Endothelial cell of umbilical vein (primary cell): ENCODE results near the gene MAP2K7. TPM values are rescaled to one million over a fixed set of nuclear protein-coding genes. Genes with fewer than 3 reads are reported as not detected.

Source experiments
- BruUV-seq: library from RNA; stranded (reverse); fragments of 400-500 nt; replicated peaks from 2 replicates; lab custom pipeline; 2021; lab: Mats Ljungman, UMichigan
- CTCF ChIA-PET: fragments of 300-600, 350-600 bp; sonication (Branson Sonifier 250); formaldehyde crosslinking; loops from one replicate; lab custom pipeline; 2021; ENCODE audit warnings: antibody characterized with exemption, inconsistent platforms; lab: Charles Lee
- POLR2A ChIA-PET: fragments of 300-600, 350-600 bp; sonication (Branson Sonifier 250); formaldehyde crosslinking; loops from one replicate; lab custom pipeline; 2021; ENCODE audit warnings: antibody characterized with exemption, inconsistent platforms; lab: Charles Lee
- DNase-seq: peaks from one replicate; pipeline ENCODE4 v3.0.0-alpha.2; 2011; ENCODE audit warnings: low read depth, low spot score
- FAIRE-seq: peaks from 2 replicates; lab custom pipeline; 2011; peaks lifted over from hg19 to GRCh38; lab: Jason Lieb, UNC
- H2AFZ ChIP-seq: 2 replicates; pipeline ENCODE4 v1.6.0; 2012; ENCODE audit warnings: low read depth, low read length, control low read depth, inconsistent platforms
- H3K27ac ChIP-seq: 2 replicates; pipeline ENCODE4 v1.5.1; 2011; ENCODE audit warnings: low read depth, mild to moderate bottlenecking, control low read depth, low read length, moderate library complexity; ENCODE audit not compliant: insufficient read depth
- H3K27me3 ChIP-seq, 2 experiments: 2 replicates each; pipeline versions ENCODE4 v1.6.0 to v1.6.1; 2011; ENCODE audit warnings: low read length in 2 of 2, mixed read lengths in 1 of 2; ENCODE audit not compliant: control insufficient read depth in 2 of 2, insufficient read depth in 2 of 2
- H3K36me3 ChIP-seq, 2 experiments: 2 replicates in 1 of 2; 3 replicates in 1 of 2; pipeline ENCODE4 v1.5.1; 2011; ENCODE audit warnings: low read length in 2 of 2, mild to moderate bottlenecking in 1 of 2, moderate library complexity in 1 of 2; ENCODE audit not compliant: control insufficient read depth in 2 of 2, insufficient read depth in 2 of 2; ENCODE audit errors: extremely low read depth in 1 of 2
- H3K4me1 ChIP-seq: 3 replicates; pipeline ENCODE4 v1.5.1; 2011; ENCODE audit warnings: mild to moderate bottlenecking, low read length; ENCODE audit not compliant: control insufficient read depth, insufficient read depth; ENCODE audit errors: extremely low read depth
- H3K4me2 ChIP-seq: 2 replicates; pipeline ENCODE4 v1.6.1; 2011; ENCODE audit warnings: low read length, control low read depth, mixed read lengths; ENCODE audit not compliant: insufficient read depth
- H3K4me3 ChIP-seq, 3 experiments: fragments of 200-600 bp in 1 of 3; sonication (generic), shearing (Covaris generic) in 1 of 3; replicated peaks in 1 of 3; 2 replicates each; pipeline ENCODE4 v1.5.1; 2011 to 2016; ENCODE audit warnings: control low read depth in 3 of 3, low read length in 3 of 3, mild to moderate bottlenecking in 2 of 3, inconsistent platforms in 1 of 3, low read depth in 1 of 3, moderate library complexity in 1 of 3; ENCODE audit not compliant: insufficient read depth in 1 of 3
- H3K79me2 ChIP-seq: 2 replicates; pipeline ENCODE4 v1.6.0; 2012; ENCODE audit warnings: low read length, inconsistent platforms; ENCODE audit not compliant: control insufficient read depth, insufficient read depth
- H3K9ac ChIP-seq: replicated peaks from 2 replicates; pipeline ENCODE3; 2011; ENCODE audit warnings: low read length, control low read depth; ENCODE audit not compliant: insufficient read depth; ENCODE audit errors: extremely low read depth
- H3K9me1 ChIP-seq: replicated peaks from 3 replicates; pipeline ENCODE4 v1.6.0; 2011; ENCODE audit warnings: mild to moderate bottlenecking, low read length; ENCODE audit not compliant: control insufficient read depth, insufficient read depth; ENCODE audit errors: extremely low read depth
- H3K9me3 ChIP-seq: replicated peaks from 2 replicates; pipeline ENCODE4 v1.5.1; 2012; ENCODE audit warnings: low read length, inconsistent platforms; ENCODE audit not compliant: control insufficient read depth, insufficient read depth
- H4K20me1 ChIP-seq: replicated peaks from 2 replicates; pipeline ENCODE3; 2011; ENCODE audit warnings: mild to moderate bottlenecking, low read length; ENCODE audit not compliant: control insufficient read depth, insufficient read depth; ENCODE audit errors: extremely low read depth
- EZH2 ChIP-seq: IDR thresholded peaks from 2 replicates; pipeline ENCODE4 v1.6.1; 2012; ENCODE audit warnings: borderline replicate concordance, low read depth, mild to moderate bottlenecking, moderate library complexity, low read length, inconsistent platforms; ENCODE audit not compliant: severe bottlenecking
- FOS ChIP-seq: IDR thresholded peaks from 2 replicates; pipeline ENCODE4 v1.6.1; 2011; ENCODE audit warnings: mild to moderate bottlenecking, low read length, moderate library complexity, borderline replicate concordance; ENCODE audit not compliant: insufficient read depth
- GATA2 ChIP-seq: IDR thresholded peaks from 2 replicates; pipeline ENCODE4 v1.7.0; 2011; ENCODE audit warnings: low read depth, mild to moderate bottlenecking, moderate library complexity, mixed read lengths, low read length; ENCODE audit not compliant: insufficient read length, insufficient read depth
- JUN ChIP-seq: IDR thresholded peaks from 2 replicates; pipeline ENCODE4 v1.6.1; 2011; ENCODE audit warnings: borderline replicate concordance, low read depth; ENCODE audit not compliant: insufficient read length, insufficient read depth
- MYC ChIP-seq: IDR thresholded peaks from one replicate; pipeline ENCODE4 v1.6.1; 2011; ENCODE audit warnings: mild to moderate bottlenecking, low read depth, low read length
- POLR2A ChIP-seq: IDR thresholded peaks from 2 replicates; pipeline ENCODE4 v1.6.1; 2012; ENCODE audit warnings: low read depth, mild to moderate bottlenecking, control low read depth, low read length
- POLR2AphosphoS5 ChIP-seq: IDR thresholded peaks from 2 replicates; pipeline ENCODE4 v1.6.1; 2012; ENCODE audit warnings: low read depth, mild to moderate bottlenecking, control low read depth, low read length, moderate library complexity; ENCODE audit not compliant: insufficient read depth
- dilution Hi-C: fragments of 300-500 bp; cut with MboI; formaldehyde crosslinking; loops from one replicate; pipeline ENCODE4 v1.15.0; 2019; ENCODE audit warnings: low sequenced_read_pairs; ENCODE audit not compliant: extremely low pct_ligation_motif_present
- intact Hi-C: fragments of 100-400 bp; cut with micrococcal nuclease; formaldehyde crosslinking; loops from one replicate; pipeline ENCODE4 v1.10.0; 2022
- polyA plus RNA-seq, 4 experiments: library from polyadenylated mRNA; depleted of rRNA in 3 of 4; stranded (reverse) in 3 of 4; unstranded in 1 of 4; fragments of >200 nt; gene quantifications; 2 replicates each; pipeline versions ENCODE4 v1.2.1 to v1.2.3, GENCODE V29; 2011 to 2012; ENCODE audit warnings: missing spikeins in 1 of 4
- total RNA-seq: library from RNA; stranded (reverse); gene quantifications from 2 replicates; pipeline ENCODE4 v1.2.3, GENCODE V29; 2021
- TF ChIP-seq, protein P1 (sequence below): IDR thresholded peaks from 2 replicates; pipeline ENCODE4 v1.6.1; 2011; ENCODE audit not compliant: insufficient read depth, insufficient read length
- TF ChIP-seq, protein P2 (sequence below), 2 donors: IDR thresholded peaks; 1 replicate in 1 of 2; 2 replicates in 1 of 2; pipeline ENCODE4 v1.5.1; 2011; ENCODE audit warnings: low read length in 2 of 2, mild to moderate bottlenecking in 2 of 2, moderate library complexity in 2 of 2, control low read depth in 1 of 2, inconsistent platforms in 1 of 2, low read depth in 1 of 2; ENCODE audit not compliant: insufficient read depth in 1 of 2; ENCODE audit errors: extremely low read depth in 1 of 2

MAP2K7 gene
- total and polyA plus RNA-seq, 2 donors (not counting 3 experiments of a cell fraction or from before 2014, with no cell fraction given) = 13.8 to 36.0 TPM

DNA sequence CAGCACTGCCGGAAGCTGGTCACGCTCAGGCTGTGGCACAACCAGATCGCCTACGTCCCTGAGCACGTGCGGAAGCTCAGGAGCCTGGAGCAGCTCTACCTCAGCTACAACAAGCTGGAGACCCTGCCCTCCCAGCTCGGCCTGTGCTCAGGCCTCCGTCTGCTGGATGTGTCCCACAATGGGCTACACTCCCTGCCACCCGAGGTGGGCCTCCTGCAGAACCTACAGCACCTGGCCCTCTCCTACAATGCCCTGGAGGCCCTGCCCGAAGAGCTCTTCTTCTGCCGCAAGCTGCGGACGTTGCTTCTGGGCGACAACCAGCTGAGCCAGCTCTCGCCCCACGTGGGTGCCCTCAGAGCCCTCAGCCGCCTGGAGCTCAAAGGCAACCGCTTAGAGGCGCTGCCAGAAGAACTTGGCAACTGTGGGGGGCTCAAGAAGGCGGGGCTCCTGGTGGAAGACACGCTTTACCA is 3.2 kb upstream of the MAP2K7 start:
- intact Hi-C loops = no loop called here
- ChIA-PET POLR2A (no interaction called here), CTCF (interaction anchor here (0.9 to 2.6 kb wide), 4 partner anchors 31 to 332 kb away, joined by 3 to 14 read pairs (median 5); partner anchors contain the start of gene TIMM44)
- Histone ChIP-seq H3K9me3 (no peaks in the 10 kb centered on the region), H3K9me1 (no peaks in the 10 kb centered on the region), H3K27me3 (no peaks in the 10 kb centered on the region), H3K27ac (no peak overlapping the region), H3K36me3 (no peaks in the 10 kb centered on the region), H3K4me2 (no peak overlapping the region), H3K4me1 (peaks cover 16% of the 10 kb centered on the region), H3K4me3 (no peak overlapping the region), H3K79me2 (peaks cover 14% of the 10 kb centered on the region), H4K20me1 (no peaks in the 10 kb centered on the region), H3K9ac (no peak overlapping the region), H2AFZ (no peak overlapping the region)
- FAIRE-seq = no peak
- dilution Hi-C loops = no loop called here
- DNase-seq = no peak
- BruUV-seq = no TSS peak
- TF ChIP-seq JUN (no peak), EZH2 (no peak), MYC (no peak), GATA2 (no peak), FOS (no peak), POLR2A (no peak), POLR2AphosphoS5 (no peak)
- TF ChIP-seq, protein P1, sequence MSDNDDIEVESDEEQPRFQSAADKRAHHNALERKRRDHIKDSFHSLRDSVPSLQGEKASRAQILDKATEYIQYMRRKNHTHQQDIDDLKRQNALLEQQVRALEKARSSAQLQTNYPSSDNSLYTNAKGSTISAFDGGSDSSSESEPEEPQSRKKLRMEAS = no peak
- TF ChIP-seq, protein P2, sequence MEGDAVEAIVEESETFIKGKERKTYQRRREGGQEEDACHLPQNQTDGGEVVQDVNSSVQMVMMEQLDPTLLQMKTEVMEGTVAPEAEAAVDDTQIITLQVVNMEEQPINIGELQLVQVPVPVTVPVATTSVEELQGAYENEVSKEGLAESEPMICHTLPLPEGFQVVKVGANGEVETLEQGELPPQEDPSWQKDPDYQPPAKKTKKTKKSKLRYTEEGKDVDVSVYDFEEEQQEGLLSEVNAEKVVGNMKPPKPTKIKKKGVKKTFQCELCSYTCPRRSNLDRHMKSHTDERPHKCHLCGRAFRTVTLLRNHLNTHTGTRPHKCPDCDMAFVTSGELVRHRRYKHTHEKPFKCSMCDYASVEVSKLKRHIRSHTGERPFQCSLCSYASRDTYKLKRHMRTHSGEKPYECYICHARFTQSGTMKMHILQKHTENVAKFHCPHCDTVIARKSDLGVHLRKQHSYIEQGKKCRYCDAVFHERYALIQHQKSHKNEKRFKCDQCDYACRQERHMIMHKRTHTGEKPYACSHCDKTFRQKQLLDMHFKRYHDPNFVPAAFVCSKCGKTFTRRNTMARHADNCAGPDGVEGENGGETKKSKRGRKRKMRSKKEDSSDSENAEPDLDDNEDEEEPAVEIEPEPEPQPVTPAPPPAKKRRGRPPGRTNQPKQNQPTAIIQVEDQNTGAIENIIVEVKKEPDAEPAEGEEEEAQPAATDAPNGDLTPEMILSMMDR (IDR thresholded peaks at IDR 0.05; ENCODE audit: extremely low read depth in 1 of 2, insufficient read depth in 1 of 2, low read depth in 1 of 2, low read length in 2 of 2) = no peak
